Left lung (tissue), 10 donors: ENCODE measurements around the gene IDH2. TPM values are rescaled to one million over a fixed set of nuclear protein-coding genes. Genes with fewer than 3 reads are reported as not detected.

ENCODE experiments used
- ATAC-seq: fragments of 200-7000 bp; cut with Tn5 transposase; one replicate; pipeline ENCODE4 v1.9.1; 2020; ENCODE audit warnings: moderate library complexity
- DNase-seq, 4 donors: peaks; one replicate each; pipeline ENCODE4 v3.0.0-alpha.2; 2013 to 2020
- H3K27ac ChIP-seq, 2 donors: fragments of 200-600 bp; sonication (generic) in 1 of 2; one replicate each; pipeline versions ENCODE4 v1.5.0 to v1.8.0; 2020 to 2021
- H3K27me3 ChIP-seq, 2 donors: fragments of 200-600 bp; sonication (generic) in 1 of 2; one replicate each; pipeline versions ENCODE4 v1.5.0 to v1.8.0; 2020 to 2021
- H3K36me3 ChIP-seq, 2 donors: fragments of 200-600 bp; sonication (generic) in 1 of 2; one replicate each; pipeline versions ENCODE4 v1.5.0 to v1.8.0; 2020 to 2021
- H3K4me1 ChIP-seq, 2 donors: fragments of 200-600 bp; one replicate each; pipeline ENCODE4 v1.8.0; 2021
- H3K4me3 ChIP-seq, 2 donors: fragments of 200-600 bp; sonication (generic) in 1 of 2; one replicate each; pipeline versions ENCODE4 v1.5.0 to v1.8.0; 2020 to 2021; ENCODE audit warnings: mild to moderate bottlenecking in 1 of 2
- H3K9me3 ChIP-seq, 2 donors: fragments of 200-600 bp; sonication (generic) in 1 of 2; one replicate each; pipeline versions ENCODE4 v1.5.0 to v1.8.0; 2020 to 2021
- intact Hi-C, 2 donors: fragments of 100-400 bp; cut with DNase I; formaldehyde crosslinking; loops; one replicate each; pipeline versions ENCODE4 v1.11.2 to v1.14.2; 2022
- polyA plus RNA-seq, 6 donors: library from polyadenylated mRNA; unstranded; fragments of 120-200 nt; gene quantifications; one replicate each; pipeline ENCODE4 v1.2.1, GENCODE V29; 2013; ENCODE audit not compliant: insufficient read length in 6 of 6
- total RNA-seq, 2 donors: library from RNA; stranded (reverse); fragmentation: NEBNext Ultra II Directional; extraction: Animal tissue kit (Norgen Biotek cat#: 25700); gene quantifications; one replicate each; pipeline ENCODE4 v1.2.1, GENCODE V29; 2021
- TF ChIP-seq, protein P1 (sequence below), 2 donors: fragments of 200-600 bp; sonication (generic) in 1 of 2; IDR thresholded peaks; one replicate each; pipeline versions ENCODE4 v1.5.0 to v1.8.0; 2021; ENCODE audit warnings: antibody characterized with exemption in 2 of 2
- donor health status: DM: no; HTN: yes; CAD: no.
- donor health status: DM: no; HTN: no; CAD: no.

Gene IDH2
- total and polyA plus RNA-seq, 8 donors = 92.7 to 137 (median 119) TPM

- H3K4me3 ChIP-seq = no peak overlapping the region
- TF ChIP-seq, protein P1, sequence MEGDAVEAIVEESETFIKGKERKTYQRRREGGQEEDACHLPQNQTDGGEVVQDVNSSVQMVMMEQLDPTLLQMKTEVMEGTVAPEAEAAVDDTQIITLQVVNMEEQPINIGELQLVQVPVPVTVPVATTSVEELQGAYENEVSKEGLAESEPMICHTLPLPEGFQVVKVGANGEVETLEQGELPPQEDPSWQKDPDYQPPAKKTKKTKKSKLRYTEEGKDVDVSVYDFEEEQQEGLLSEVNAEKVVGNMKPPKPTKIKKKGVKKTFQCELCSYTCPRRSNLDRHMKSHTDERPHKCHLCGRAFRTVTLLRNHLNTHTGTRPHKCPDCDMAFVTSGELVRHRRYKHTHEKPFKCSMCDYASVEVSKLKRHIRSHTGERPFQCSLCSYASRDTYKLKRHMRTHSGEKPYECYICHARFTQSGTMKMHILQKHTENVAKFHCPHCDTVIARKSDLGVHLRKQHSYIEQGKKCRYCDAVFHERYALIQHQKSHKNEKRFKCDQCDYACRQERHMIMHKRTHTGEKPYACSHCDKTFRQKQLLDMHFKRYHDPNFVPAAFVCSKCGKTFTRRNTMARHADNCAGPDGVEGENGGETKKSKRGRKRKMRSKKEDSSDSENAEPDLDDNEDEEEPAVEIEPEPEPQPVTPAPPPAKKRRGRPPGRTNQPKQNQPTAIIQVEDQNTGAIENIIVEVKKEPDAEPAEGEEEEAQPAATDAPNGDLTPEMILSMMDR (IDR thresholded peaks at IDR 0.05) = no peak
- peak; percentile 49 for ATAC-seq
- H3K9me3 ChIP-seq = no peaks in the 10 kb centered on the region
- peaks cover 51 to 89% of the 10 kb centered on the region in 2 donors for H3K4me1 ChIP-seq
- peaks cover 0 to 14% of the 10 kb centered on the region in 2 donors for H3K36me3 ChIP-seq
- intact Hi-C loops = no loop called here
- peak in 2 of 4 donors; percentile 63 to 73 for DNase-seq
- no peaks in the 10 kb centered on the region for H3K27me3 ChIP-seq
- H3K27ac ChIP-seq = peak overlapping the region; percentile 83 to 96
Observed at GRCh38 chr15:90062973-90063769, 39.1 kb downstream of the IDH2 start.

DNA sequence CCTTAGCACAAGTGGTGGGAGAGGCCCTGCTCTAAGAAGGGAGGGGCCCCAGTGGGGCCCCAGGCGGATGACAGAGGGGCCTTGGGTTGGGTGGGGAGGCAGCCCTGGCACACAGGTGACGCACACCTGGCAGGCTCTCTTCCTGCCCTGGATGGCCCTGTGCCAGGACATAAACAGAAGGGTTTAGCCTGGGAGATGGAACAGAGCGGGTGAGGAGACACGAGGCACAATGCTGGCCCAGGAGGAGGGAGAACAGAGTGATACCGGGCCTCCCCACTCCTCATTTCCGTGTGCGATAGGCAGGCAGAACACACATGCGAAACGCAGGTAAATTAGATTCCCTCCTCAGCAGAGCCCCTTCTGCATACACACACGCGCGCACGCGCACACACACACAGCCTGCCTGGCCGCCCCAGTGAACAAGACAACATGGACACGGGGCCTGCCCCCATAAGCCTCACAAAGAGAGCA lies 39.8 kb downstream of the IDH2 start:
- Histone ChIP-seq H3K4me3 (no peak overlapping the region), H3K4me1 (peaks cover 55 to 96% of the 10 kb centered on the region in 2 donors), H3K27ac (peak overlapping the region; percentile 83 to 96), H3K9me3 (no peaks in the 10 kb centered on the region), H3K27me3 (no peaks in the 10 kb centered on the region), H3K36me3 (peaks cover 0 to 7% of the 10 kb centered on the region in 2 donors)
- DNase-seq (peak in 2 of 4 donors; percentile 80 to 83), ATAC-seq (peak; percentile 52)
- intact Hi-C loops = no loop called here
- TF ChIP-seq, protein P1 (IDR thresholded peaks at IDR 0.05) = no peak

DNA sequence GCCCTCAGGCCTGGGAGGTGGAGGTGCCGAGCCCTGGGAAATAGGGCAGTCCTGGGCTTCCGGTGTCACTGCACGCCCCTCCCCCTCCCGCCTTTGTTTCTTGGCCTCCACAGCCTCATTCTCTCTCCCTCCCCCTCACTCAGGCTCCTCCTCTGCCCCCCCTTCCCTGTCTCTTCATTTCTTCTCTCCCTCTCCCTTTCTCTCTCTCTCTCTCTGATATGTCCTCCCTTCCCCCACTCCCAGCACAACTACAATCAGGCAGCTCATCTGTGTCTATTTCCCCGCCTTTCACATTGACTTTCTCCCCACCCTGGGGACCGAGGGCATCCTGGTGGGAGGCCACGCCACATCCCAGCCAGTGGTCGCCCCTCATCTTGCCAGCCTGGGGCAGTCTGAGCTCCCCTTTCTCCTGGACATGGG lies 40.2 kb downstream of the IDH2 start:
- Histone ChIP-seq H3K4me1 (peaks cover 55 to 100% of the 10 kb centered on the region in 2 donors), H3K9me3 (no peaks in the 10 kb centered on the region), H3K27ac (peak overlapping the region; percentile 83 to 96), H3K27me3 (no peaks in the 10 kb centered on the region), H3K36me3 (peaks cover 0 to 2% of the 10 kb centered on the region in 2 donors), H3K4me3 (no peak overlapping the region)
- TF ChIP-seq, protein P1 (IDR thresholded peaks at IDR 0.05) = no peak
- DNase-seq = peak in 3 of 4 donors; percentile 50 to 82 (median 66)
- ATAC-seq = peak; percentile 11
- intact Hi-C loops = no loop called here

DNA sequence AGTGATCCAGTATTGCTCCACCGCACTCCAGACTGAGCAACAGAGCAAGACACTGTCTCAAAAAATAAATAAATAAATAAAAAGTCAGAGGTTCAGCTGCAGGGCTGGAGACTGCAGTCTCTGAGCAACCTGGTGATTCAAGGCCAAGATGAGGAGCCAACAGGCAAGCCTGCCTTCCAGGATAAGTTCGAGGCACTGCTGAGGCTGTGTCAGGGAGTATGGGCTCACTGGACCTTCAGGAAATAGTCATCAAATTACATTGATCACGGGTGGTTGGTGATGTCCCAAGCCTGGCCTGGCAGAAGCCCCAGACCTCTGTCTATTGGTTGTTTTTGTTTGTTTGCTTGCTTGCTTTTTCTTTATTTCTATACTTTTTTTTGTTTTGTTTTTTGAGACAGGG lies 41.5 kb downstream of the IDH2 start:
- no peaks in the 10 kb centered on the region for H3K36me3 ChIP-seq
- H3K4me3 ChIP-seq = no peak overlapping the region
- no peaks in the 10 kb centered on the region for H3K27me3 ChIP-seq
- ATAC-seq (no peak), DNase-seq (no peak)
- peaks cover 55 to 89% of the 10 kb centered on the region in 2 donors for H3K4me1 ChIP-seq
- intact Hi-C loops = no loop called here
- TF ChIP-seq, protein P1 (IDR thresholded peaks at IDR 0.05) = no peak
- H3K27ac ChIP-seq = peak overlapping the region; percentile 83 to 96
- no peaks in the 10 kb centered on the region for H3K9me3 ChIP-seq

DNA sequence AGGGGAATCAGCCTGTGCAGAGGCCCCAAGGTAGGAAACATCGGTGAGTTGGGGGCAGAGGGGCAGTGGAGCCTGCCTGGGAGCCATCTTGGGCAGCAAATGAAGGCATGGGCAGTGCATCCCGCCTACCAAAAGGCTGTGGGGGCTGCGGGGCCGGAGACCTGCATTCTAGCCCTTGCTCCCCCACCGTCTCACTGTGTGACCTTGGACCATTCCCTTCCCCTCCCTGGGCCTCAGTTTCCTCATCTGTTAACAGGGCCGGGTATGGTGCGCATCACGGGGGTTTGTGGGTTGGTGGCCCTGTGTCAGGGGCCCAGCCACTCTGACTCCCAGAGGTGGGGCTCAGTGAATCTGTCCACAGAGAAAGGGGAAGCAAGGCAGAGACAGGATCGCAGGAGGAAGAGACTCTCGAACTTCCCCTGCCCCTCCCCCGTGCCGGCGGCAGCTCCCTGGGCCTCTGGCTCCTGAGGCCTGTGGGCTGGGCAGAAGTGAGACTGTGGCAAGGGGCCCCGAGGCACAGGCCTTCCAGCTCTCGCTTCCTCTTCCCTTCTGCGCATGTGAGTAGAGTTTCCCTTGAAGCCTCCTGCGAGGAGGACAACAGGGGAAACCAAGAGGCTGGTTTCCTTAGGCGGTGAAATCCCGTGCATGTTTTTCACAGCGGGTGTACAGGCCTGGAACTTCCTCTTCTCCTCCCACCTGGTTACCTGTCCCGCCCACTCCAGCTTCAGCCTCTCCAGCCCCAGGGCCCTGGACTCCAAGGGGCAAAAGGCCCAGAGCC lies 42.9 kb downstream of the IDH2 start:
- TF ChIP-seq, protein P1 (IDR thresholded peaks at IDR 0.05) = no peak
- no peaks in the 10 kb centered on the region for H3K36me3 ChIP-seq
- intact Hi-C loops = no loop called here
- H3K4me3 ChIP-seq = no peak overlapping the region
- H3K27me3 ChIP-seq = no peaks in the 10 kb centered on the region
- no peaks in the 10 kb centered on the region for H3K9me3 ChIP-seq
- ATAC-seq = peak; percentile 59
- DNase-seq = peak in 2 of 4 donors; percentile 95 to 98
- peaks cover 57 to 88% of the 10 kb centered on the region in 2 donors for H3K4me1 ChIP-seq
- peak overlapping the region; percentile 83 to 96 for H3K27ac ChIP-seq
